ENCODE results near the gene CENPU.
A peak's percentile ranks its signal among the peaks of the same experiment; 100 is the strongest.

The CENPU gene

DNA sequence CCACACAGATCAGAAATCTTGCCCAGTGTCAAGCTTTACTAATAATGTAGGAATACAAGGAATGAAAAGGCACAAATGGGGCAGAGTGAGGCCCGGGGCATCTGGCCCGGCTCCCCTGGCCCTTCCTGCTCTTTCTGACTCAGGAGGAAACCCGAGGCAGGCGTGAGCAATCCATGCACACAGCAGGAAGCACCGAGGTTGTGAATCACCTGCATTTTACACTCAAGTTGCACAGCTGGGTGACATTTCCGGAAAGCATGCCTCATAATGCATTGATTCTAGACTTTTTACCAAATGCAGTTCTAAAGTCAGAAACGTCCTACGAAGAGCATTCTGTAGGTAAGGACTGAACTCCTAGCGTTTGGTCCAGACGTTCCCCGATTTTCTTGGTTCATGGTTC lies 45.4 kb downstream of the CENPU start:
- DNase-seq (ENCODE audit: low read depth, low spot score) = peak; percentile 95

DNA sequence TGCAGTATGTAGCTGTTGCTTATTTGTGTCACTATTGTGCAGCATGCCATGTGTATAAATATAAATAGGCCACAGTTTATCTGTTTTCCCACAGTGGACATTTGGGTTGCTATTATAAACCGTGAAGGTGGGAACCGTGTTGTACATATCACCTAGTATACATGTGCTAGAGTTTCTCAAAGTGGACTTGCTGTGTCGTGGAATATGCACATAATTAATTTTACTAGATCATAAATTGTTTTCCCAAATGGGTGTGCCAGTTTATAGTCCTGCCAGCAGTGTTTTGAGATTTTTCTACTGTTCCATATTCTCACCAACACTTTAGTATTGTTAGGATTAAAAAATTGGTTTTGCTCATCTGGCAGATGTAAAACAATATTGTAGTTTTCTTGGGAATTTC lies 45.9 kb downstream of the CENPU start:
- TF ChIP-seq, protein P1, sequence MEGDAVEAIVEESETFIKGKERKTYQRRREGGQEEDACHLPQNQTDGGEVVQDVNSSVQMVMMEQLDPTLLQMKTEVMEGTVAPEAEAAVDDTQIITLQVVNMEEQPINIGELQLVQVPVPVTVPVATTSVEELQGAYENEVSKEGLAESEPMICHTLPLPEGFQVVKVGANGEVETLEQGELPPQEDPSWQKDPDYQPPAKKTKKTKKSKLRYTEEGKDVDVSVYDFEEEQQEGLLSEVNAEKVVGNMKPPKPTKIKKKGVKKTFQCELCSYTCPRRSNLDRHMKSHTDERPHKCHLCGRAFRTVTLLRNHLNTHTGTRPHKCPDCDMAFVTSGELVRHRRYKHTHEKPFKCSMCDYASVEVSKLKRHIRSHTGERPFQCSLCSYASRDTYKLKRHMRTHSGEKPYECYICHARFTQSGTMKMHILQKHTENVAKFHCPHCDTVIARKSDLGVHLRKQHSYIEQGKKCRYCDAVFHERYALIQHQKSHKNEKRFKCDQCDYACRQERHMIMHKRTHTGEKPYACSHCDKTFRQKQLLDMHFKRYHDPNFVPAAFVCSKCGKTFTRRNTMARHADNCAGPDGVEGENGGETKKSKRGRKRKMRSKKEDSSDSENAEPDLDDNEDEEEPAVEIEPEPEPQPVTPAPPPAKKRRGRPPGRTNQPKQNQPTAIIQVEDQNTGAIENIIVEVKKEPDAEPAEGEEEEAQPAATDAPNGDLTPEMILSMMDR (IDR thresholded peaks at IDR 0.05; ENCODE audit: low read depth, low read length) = no peak
- no peak overlapping the region for H3K4me3 ChIP-seq (ENCODE audit: low read depth, low read length)
- in situ Hi-C loops (cut with HindIII; ENCODE audit: low sequenced_read_pairs) = no loop called here
- DNase-seq (ENCODE audit: low read depth, low spot score) = no peak

More for the DNA sequence above, 45.4 kb downstream of the CENPU start:
- TF ChIP-seq, protein P1 (IDR thresholded peaks at IDR 0.05; ENCODE audit: low read depth, low read length) = no peak
- in situ Hi-C loops (cut with HindIII; ENCODE audit: low sequenced_read_pairs) = no loop called here
- H3K4me3 ChIP-seq (ENCODE audit: low read depth, low read length) = no peak overlapping the region

DNA sequence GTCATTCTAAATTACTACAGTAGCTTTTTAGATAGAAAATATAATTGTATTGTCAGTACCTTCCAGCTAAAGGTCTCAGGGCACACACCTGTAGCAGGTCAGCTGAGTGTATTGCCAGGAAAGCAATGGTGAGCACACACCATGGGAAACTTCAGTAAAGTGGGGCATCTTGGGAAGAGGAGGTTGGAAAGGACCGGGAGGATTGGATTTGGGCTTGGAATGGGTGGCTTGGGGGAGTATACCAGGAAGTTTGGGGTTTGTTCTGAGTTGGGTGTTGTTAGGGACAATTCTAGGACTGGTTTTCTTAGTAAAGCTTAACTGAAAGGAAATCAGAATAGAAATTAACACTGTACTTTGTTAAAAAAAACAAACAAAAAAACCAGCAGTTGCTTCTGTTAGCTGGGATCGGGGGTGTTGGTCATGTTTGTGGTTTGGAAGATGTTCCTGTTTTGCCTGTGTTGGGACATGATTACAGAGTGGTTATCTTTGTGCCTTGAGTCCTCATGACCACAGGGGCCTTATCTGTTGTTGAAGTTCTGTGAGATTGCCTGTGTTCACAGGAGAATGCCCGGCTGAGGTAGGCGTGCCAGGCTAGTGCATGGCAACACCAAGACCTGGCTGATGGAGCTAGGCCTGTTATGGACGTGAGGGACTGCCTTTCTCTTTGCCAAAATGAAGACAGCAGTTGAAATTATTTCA lies 49.3 kb downstream of the CENPU start:
- no peak overlapping the region for H3K4me3 ChIP-seq (ENCODE audit: low read depth, low read length)
- TF ChIP-seq, protein P1 (IDR thresholded peaks at IDR 0.05; ENCODE audit: low read depth, low read length) = no peak
- no peak for DNase-seq (ENCODE audit: low read depth, low spot score)
- in situ Hi-C loops (cut with HindIII; ENCODE audit: low sequenced_read_pairs) = no loop called here

GRCh38 chr4:184681916-184682315 lies 52.0 kb downstream of the CENPU start:
- no peak for DNase-seq (ENCODE audit: low read depth, low spot score)
- no peak overlapping the region for H3K4me3 ChIP-seq (ENCODE audit: low read depth, low read length)
- TF ChIP-seq, protein P1 (IDR thresholded peaks at IDR 0.05; ENCODE audit: low read depth, low read length) = no peak
- in situ Hi-C loops (cut with HindIII; ENCODE audit: low sequenced_read_pairs) = no loop called here

GRCh38 chr4:184680698-184681097 lies 53.2 kb downstream of the CENPU start:
- in situ Hi-C loops (cut with HindIII; ENCODE audit: low sequenced_read_pairs) = no loop called here
- TF ChIP-seq, protein P1 (IDR thresholded peaks at IDR 0.05; ENCODE audit: low read depth, low read length) = no peak
- no peak overlapping the region for H3K4me3 ChIP-seq (ENCODE audit: low read depth, low read length)
- no peak for DNase-seq (ENCODE audit: low read depth, low spot score)

DNA sequence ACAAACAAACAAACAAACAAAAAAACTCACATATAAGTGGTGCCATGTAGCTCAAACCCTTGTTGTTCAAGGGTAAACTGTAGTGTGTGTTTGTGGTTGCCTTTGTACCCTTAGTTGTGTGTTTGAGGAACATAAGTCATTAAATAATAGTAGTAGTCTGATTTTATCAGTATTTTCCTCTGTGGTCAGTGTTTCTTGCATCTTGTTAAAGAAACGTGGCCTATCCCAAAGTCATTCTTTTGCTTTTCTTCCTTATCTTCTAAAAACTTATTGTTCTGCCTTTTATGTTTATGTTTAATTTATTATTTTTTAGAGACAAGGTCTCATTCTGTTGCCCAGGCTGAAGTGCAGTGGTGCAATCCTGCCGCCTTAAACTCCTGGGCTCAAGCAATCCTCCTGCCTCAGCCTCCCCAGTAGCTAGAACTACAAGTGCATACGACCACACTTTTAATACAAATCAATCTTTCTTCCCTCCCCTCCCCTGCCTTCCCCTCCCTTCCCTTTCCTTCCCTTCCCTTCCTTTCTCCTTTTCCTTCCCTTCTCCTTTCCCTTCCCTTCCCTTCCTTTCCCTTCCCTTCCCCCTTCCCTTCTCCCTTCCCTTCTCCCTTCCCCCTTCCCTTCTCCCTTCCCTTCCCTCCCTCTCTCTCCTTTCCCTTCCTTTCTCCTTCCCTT lies 57.9 kb downstream of the CENPU start:
- no peak for DNase-seq (ENCODE audit: low read depth, low spot score)
- H3K4me3 ChIP-seq (ENCODE audit: low read depth, low read length) = no peak overlapping the region
- in situ Hi-C loops (cut with HindIII; ENCODE audit: low sequenced_read_pairs) = no loop called here
- TF ChIP-seq, protein P1 (IDR thresholded peaks at IDR 0.05; ENCODE audit: low read depth, low read length) = no peak
